NCI-H345 (cell line): Measurements from ENCODE around the gene SPACA5.
"Not testable (repeated sequence)": the region's sequence is repeated elsewhere in the genome, so short reads cannot be mapped to it uniquely, and the experiment has no call there.

ENCODE experiments used
- DNase-seq: peaks from one replicate; lab custom pipeline; 2025; lab: John Stamatoyannopoulos, UW

SPACA5 gene

DNA sequence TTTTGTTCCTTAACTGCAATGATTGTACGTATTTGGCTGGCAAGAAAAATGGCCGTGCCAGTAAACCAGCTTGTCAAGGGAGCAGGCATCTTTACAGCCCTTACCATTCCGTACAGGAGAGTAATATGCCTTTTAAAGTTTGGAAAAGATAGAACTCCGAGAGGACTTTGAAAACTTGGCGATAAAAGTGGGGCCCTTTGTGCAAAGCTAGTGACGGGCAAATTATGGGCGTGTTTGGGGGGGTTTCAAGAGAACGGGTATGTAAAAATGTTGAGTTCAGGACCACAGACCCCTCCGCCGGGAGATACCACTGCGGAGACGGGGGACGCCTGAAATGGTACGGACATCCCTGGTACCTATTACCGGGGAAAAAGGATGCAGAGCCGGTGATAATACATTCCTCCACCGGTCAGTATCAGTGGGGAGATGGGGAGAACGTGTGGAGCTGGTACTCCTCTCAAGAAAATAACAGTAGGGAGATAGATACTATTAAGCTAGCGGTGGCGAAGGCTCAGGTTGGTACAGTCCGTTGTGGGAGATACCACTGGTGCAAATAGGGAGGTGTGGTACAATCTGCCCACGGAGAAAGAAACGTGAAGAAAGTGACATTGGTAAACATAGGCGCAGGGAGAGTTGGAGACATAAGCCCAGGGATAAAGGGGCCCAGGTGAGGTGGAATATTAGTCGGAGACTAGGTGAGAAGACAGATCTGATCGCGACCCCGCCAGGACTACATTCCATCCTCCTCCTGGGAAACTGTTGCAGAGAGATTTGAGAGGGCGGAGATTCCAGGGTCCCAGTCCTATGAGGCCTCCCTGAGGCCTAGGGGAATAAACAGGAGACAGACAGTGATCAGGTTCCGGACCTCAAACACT, 14.5 kb downstream of the SPACA5 start:
- DNase-seq = peak; percentile 79

DNA sequence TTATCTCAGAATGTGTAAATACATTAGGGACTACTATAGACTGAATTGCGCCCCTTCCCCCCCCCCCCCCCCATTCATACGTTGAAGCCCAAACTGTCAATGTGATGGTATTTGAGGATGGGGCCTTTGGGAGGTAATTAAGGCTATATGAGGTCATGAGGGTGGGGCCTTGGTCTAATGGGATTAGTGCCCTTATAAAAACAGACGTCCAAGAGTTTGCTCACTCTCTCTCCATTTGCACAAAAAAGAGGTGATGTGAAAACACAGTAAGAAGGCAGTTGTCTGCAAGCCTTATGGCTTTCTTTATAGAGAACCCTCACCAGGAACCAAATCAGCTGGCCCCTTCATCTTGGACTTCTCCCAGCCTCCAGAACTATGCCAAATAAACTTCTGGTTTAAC, 15.3 kb downstream of the SPACA5 start:
- no peak for DNase-seq

DNA sequence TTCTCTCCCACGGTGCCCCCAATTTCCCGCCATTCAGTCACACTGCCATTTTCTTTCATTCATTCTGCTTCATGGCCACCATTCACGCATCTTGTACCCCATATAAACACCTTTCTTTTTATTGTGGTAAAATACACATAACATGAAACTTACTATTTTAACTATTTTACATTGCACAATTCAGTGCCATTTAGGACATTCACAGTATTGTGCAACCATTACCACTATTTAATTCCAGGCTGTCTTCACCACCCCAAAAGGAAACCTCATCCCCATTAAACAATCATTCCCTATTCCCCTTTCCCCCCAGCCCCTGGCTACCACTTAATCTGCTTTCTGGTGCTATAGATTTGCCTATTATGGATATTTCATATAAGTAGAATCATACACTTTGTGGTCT, 15.9 kb downstream of the SPACA5 start:
- DNase-seq = no peak

DNA sequence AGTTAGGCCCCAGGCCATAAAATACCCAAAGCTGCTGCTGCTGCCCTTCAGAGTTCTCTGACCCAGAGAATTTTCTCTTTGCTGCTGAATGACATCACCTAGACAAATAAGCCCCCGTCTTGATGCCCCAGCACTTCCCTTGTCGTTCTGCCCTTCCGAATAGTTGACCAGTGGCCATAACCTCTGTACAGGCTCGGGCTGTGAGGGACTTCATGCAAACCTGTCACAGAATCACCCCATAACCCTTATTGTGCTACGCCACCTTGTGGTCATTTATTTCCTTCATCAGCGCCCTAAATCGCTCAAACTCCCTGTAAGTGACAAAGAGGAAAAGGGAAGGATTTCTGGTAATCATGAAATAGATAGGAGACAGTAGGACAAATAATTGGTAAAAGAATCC, 18.8 kb downstream of the SPACA5 start:
- peak; percentile 67 for DNase-seq

DNA sequence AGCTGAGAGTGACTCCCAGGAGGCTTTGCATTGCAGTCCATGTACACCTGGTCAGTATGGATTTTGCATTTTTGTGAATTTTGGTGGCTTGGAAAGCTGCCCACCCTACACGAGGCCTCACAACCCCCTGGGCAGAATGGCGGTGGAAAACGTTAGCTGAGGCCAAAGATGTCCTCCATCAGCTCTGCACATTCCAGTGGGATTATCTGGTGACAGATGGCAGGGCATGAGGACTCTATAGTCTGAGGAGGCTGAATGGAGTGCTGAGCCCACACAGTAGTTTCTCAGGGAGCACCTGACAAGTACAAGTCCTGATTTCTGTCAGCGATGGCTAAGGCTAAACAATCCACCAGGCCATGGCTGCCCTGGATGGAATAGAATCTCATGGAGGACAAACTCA, 20.8 kb downstream of the SPACA5 start:
- DNase-seq = not testable (repeated sequence)

DNA sequence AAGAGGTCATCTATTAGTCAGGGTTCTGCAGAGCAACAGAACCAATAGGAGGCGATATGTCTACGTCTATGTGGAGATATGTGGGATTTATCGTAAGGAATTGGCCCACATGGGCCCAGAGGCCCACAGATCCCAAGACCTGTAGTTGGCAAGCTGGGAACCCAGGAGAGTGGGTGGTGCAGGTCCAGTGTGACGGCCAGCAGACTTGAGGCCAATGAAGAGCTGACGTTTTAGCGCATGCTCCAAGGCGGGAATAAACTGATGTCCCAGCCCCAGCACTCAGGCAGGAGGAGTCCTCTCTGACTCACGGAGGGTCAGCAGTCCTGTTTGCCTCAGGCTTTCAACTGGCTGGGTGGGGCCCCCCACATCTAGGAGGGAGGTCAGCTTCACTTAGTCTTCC, 21.3 kb downstream of the SPACA5 start:
- no peak for DNase-seq

DNA sequence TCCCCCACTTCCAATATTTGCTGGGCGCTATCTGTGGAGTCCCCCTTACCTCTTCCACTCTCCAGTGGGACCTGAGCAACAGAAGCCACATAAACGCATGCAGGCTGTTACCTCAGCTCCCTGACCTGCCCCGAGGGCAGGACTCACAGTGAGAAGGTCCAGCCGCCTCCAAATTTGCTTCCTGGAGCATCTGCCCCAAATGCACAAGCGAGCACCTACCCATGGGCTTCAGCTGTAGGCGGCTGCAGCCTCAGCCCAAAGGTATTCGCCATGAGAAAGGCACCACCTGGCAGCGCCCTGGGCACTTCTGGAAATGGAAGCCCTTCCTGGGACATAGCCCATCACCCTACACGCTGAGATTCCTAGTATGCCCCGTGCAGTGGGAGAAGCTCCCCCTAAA, 23.4 kb downstream of the SPACA5 start:
- no peak for DNase-seq

DNA sequence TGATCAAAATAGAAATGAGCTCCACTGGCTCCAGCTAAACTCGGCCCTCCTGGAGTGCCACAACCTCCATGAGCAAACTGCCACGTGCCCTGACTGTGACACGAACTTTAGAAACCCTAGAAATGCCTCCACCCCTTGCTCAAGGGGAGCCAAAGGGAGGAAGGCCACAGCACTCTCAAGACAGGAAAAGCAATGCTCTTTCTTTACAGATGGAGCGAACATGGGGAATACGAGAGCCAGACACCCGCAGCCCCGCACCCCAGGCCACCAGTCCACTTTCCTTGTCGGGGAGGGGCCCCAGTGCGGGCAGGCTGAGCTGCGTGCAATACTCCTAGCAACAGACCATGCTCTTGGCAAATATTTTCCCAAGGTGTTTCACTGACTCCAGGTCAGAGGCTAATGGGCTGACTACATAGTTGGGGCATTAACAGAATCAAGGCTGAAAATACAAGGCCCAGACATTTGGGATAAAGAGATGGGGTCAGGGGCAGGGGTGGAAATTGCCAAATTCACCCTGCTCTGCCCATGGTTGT, 23.9 kb downstream of the SPACA5 start:
- not testable (repeated sequence) for DNase-seq

DNA sequence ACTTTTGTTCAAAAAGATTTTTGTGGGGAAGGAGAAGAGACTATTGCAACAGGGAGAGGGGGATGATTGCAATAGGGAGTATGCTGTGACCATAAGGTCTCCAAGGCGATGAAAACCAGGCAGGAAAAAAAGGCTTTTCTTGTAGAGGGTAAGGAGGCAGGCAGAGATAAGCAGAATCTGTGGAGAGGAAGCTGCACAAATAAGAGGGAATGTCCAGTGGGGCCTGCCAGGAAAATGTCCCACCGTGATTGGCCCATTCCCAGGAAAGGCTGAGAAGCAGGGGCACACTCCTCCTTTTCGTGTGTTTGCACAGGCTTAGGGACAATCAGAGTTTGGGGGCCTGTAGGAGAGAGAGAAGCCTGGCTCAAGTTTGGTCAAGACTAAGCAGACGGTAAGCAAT, 29.1 kb downstream of the SPACA5 start:
- no peak for DNase-seq

DNA sequence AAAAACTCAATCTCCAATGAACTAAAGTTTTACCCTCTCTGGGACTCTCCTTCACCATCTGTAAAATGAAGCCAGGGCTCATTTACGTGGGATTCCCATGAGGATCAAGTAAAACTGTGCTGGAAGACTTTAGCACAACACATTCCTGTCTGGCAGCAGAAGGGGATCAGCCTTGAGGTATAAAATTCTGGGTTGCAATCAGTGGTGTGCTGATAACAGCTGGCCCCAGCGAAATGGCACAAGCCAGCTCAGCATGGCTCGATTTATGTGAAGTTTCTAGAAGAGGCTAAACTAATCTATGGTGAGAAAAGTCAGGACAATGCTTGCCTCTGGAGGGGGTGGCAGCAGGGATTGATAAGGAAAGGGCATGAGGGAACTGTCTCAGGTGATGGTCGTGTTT, 36.3 kb downstream of the SPACA5 start:
- no peak for DNase-seq

DNA sequence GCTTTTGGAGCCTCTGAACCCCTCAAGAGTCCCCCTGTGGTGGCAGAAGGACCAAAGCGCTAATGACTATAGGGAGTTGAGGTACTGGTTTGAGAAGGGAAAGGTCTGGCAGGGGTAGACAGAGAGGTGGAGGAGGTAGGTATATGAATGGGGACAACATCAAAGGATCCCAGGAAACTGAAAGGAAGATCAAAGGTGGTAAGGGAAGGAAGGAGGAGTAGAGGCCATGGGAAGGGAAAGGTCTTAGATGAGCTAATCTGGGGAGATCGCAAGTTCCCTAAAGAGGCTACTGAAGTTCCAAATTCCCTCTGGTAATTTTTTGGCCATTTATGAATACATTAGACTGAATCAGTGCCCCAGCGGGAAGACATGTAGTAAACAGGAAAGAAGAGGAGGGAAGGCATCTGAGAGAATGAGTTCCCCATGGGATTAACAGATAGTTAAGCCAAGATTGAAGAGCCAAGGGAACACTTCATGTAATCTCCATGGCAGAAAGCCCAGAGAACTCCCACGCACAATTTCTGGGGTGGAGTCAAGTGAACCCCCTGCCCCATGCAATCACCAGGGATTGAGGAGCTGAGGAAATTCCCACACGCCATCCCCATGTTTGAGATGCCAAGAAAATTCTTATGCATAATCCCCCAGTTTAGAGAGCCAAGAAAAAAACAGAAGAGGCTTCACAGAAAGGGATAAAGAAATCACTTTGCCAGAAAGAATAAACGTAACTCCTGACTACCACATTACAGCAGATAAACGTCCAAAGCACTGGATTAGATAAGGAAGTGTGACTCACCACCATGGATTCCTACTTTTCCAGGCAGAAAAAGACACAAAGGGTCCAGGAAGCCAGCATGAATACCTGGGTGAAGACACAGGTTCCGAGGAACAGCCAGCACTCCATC, 38.9 kb downstream of the SPACA5 start:
- no peak for DNase-seq

DNA sequence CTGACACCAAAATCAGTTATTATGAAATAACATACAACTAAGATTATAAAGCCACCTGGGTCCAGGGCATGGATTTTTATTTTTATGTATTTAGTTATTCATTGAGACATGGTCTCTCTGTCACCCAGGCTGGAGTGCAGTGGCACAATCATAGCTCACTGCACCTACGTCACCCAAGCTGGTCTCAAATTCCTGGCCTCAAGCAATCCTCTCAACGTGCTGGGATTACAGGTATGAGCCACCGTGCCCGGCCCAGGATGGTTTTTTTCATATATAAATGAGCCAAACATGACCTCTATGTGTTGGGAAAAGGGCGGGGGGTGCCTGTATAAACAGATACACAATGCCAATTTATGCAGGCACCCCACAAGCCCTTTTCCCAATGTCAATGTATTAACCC, 40.1 kb downstream of the SPACA5 start:
- no peak for DNase-seq

DNA sequence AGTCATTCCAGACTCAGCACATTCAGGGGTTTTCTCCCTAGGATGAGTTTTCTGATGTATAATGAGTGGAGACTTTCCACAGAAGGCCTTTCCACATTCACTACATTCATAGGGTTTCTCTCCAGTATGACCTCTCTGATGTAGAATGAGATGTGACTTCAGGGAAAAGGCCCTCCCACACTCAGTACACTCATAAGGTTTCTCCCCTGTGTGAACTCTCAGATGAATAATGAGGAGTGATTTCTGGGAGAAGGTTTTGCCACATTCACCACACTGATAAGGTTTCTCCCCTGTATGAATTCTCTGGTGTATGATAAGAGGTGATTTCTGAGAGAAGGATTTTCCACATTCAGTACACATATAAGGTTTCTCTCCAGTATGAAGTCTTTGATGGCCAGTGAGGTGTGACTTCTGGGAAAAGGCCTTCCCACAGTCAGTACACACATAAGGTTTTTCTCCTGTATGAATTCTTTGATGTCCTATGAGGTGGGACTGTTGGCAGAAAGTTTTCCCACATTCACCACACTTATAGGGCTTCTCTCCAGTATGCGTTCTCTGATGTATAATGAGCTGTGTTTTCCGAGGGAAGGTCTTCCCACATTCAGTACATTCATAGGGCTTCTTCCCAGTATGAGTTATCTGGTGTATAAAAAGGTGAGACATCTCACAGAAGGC, 52.0 kb downstream of the SPACA5 start:
- DNase-seq = no peak

DNA sequence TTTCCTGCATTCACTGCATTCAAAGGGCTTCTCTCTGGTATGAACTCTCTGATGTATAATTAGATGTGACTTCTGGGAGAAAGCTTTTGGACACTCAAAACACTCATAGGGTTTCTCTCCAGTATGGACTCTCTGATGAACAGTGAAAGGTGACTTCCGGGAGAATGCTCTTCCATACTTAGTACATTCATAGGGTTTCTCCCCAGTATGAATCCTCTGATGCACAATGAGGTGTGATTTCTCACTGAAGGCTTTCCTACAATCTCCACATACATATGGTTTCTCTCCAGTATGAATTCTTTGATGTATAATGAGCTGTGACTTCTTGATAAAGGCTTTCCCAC, 52.5 kb downstream of the SPACA5 start:
- no peak for DNase-seq
